ENCODE data around the gene RPS6KA2. TPM values are rescaled to one million over a fixed set of nuclear protein-coding genes. Genes with fewer than 3 reads are reported as not detected.

Gene RPS6KA2
- total and polyA plus RNA-seq, 4 experiments from 2014 or later: 1.1 to 10.6 (median 6.6) TPM

- Mint-ChIP-seq H3K4me1 (peaks cover 45 to 76% (median 60%) of the 10 kb centered on the region in 4 donors), H3K27me3 (no peaks in the 10 kb centered on the region), H3K4me3 (peak overlapping the region; percentile 80 to 93 (median 86)), H3K36me3 (peaks cover 4 to 9% of the 10 kb centered on the region in 2 donors), H3K9me3 (peaks cover 0 to 7% (median under 1%) of the 10 kb centered on the region in 8 donors), H3K27ac (peak overlapping the region; percentile 88 to 96 (median 91))
- POLR2A ChIA-PET (ENCODE audit: partially characterized antibody): interaction anchor here (0.6 to 1.5 kb wide), 9 partner anchors 8 to 216 kb away, joined by 3 to 8 read pairs (median 3); partner anchors contain the start of gene RPS6KA2
- no peaks in the 10 kb centered on the region for H3K9me3 ChIP-seq (ENCODE audit: control insufficient read depth in 1 of 2, low read length in 2 of 2)
- intact Hi-C loops (cut with micrococcal nuclease): loop anchor here (10.0 kb wide), 2 partner anchors 544 to 714 kb away; partner anchors contain the start of genes CCR6 and RNASET2
- no peaks in the 10 kb centered on the region for H3K27me3 ChIP-seq (ENCODE audit: insufficient read depth, low read length)
- no peaks in the 10 kb centered on the region for H3K36me3 ChIP-seq (ENCODE audit: insufficient read depth, low read length)
- H3K4me1 ChIP-seq (ENCODE audit: insufficient read depth, low read length): peaks cover 62% of the 10 kb centered on the region
- DNase-seq: no peak
- H3K4me3 ChIP-seq (ENCODE audit: low read length in 2 of 2): peak overlapping the region in 1 of 2 donors; percentile 19
- H3K27ac ChIP-seq (ENCODE audit: low read depth, low read length): peak overlapping the region; percentile 38
- CTCF ChIA-PET (ENCODE audit: partially characterized antibody): interaction anchor here (0.7 to 5.0 kb wide), 11 partner anchors 8 to 176 kb away, joined by 3 to 50 read pairs (median 4); no protein-coding TSS in a partner anchor
These were observed 215.8 kb downstream of the RPS6KA2 start for GRCh38 chr6:166411271-166411670.

- Histone ChIP-seq H3K27ac (ENCODE audit: low read depth, low read length) (no peak overlapping the region), H3K9me3 (ENCODE audit: control insufficient read depth in 1 of 2, low read length in 2 of 2) (no peaks in the 10 kb centered on the region), H3K27me3 (ENCODE audit: insufficient read depth, low read length) (no peaks in the 10 kb centered on the region), H3K36me3 (ENCODE audit: insufficient read depth, low read length) (no peaks in the 10 kb centered on the region), H3K4me1 (ENCODE audit: insufficient read depth, low read length) (peaks cover 54% of the 10 kb centered on the region), H3K4me3 (ENCODE audit: low read length in 2 of 2) (no peak overlapping the region)
- Mint-ChIP-seq H3K36me3 (peaks cover 4% of the 10 kb centered on the region in 2 donors), H3K27ac (peak overlapping the region; percentile 68 to 90 (median 85)), H3K27me3 (no peaks in the 10 kb centered on the region), H3K4me1 (peaks cover 37 to 68% (median 52%) of the 10 kb centered on the region in 4 donors), H3K9me3 (peaks cover 0 to 4% (median 0%) of the 10 kb centered on the region in 8 donors), H3K4me3 (peak overlapping the region in 6 of 8 donors; percentile 36 to 67 (median 52))
- intact Hi-C loops (cut with micrococcal nuclease): loop anchor here (10.0 kb wide), 2 partner anchors 544 to 714 kb away; partner anchors contain the start of genes CCR6 and RNASET2
- DNase-seq: no peak
- CTCF ChIA-PET (ENCODE audit: partially characterized antibody): interaction anchor here (0.9 to 5.0 kb wide), 9 partner anchors 10 to 134 kb away, joined by 3 to 50 read pairs (median 7); no protein-coding TSS in a partner anchor
- POLR2A ChIA-PET (ENCODE audit: partially characterized antibody): interaction anchor here (0.6 to 1.5 kb wide), 4 partner anchors 9 to 85 kb away, joined by 3 to 4 read pairs (median 4); no protein-coding TSS in a partner anchor
These were observed 216.6 kb downstream of the RPS6KA2 start for GRCh38 chr6:166410426-166410935.

GRCh38 chr6:166408936-166409755 is 217.9 kb downstream of the RPS6KA2 start:
- Mint-ChIP-seq H3K36me3 (no peaks in the 10 kb centered on the region), H3K4me3 (peak overlapping the region in 2 of 8 donors; percentile 1 to 31), H3K9me3 (no peaks in the 10 kb centered on the region), H3K27me3 (no peaks in the 10 kb centered on the region), H3K27ac (no peak overlapping the region), H3K4me1 (peaks cover 29 to 54% (median 41%) of the 10 kb centered on the region in 4 donors)
- no peak overlapping the region for H3K4me3 ChIP-seq (ENCODE audit: low read length in 2 of 2)
- no peaks in the 10 kb centered on the region for H3K9me3 ChIP-seq (ENCODE audit: control insufficient read depth in 1 of 2, low read length in 2 of 2)
- POLR2A ChIA-PET (ENCODE audit: partially characterized antibody): interaction anchor here (1.0 kb wide), 1 partner anchor 28 kb away, joined by 4 read pairs; no protein-coding TSS in a partner anchor
- CTCF ChIA-PET (ENCODE audit: partially characterized antibody): interaction anchor here (1.1 to 5.0 kb wide), 4 partner anchors 9 to 96 kb away, joined by 3 to 50 read pairs (median 5); no protein-coding TSS in a partner anchor
- H3K27me3 ChIP-seq (ENCODE audit: insufficient read depth, low read length): no peaks in the 10 kb centered on the region
- intact Hi-C loops (cut with micrococcal nuclease): no loop called here
- H3K4me1 ChIP-seq (ENCODE audit: insufficient read depth, low read length): peaks cover 41% of the 10 kb centered on the region
- no peak overlapping the region for H3K27ac ChIP-seq (ENCODE audit: low read depth, low read length)
- no peak for DNase-seq
- H3K36me3 ChIP-seq (ENCODE audit: insufficient read depth, low read length): no peaks in the 10 kb centered on the region

GRCh38 chr6:166406197-166406596 is 220.9 kb downstream of the RPS6KA2 start:
- Mint-ChIP-seq H3K4me3 (no peak overlapping the region), H3K36me3 (no peaks in the 10 kb centered on the region), H3K9me3 (no peaks in the 10 kb centered on the region), H3K27ac (no peak overlapping the region), H3K4me1 (peaks cover 12 to 33% (median 20%) of the 10 kb centered on the region in 4 donors), H3K27me3 (no peaks in the 10 kb centered on the region)
- Histone ChIP-seq H3K4me1 (ENCODE audit: insufficient read depth, low read length) (peaks cover 12% of the 10 kb centered on the region), H3K4me3 (ENCODE audit: low read length in 2 of 2) (no peak overlapping the region), H3K27ac (ENCODE audit: low read depth, low read length) (no peak overlapping the region), H3K9me3 (ENCODE audit: control insufficient read depth in 1 of 2, low read length in 2 of 2) (no peaks in the 10 kb centered on the region), H3K36me3 (ENCODE audit: insufficient read depth, low read length) (no peaks in the 10 kb centered on the region), H3K27me3 (ENCODE audit: insufficient read depth, low read length) (no peaks in the 10 kb centered on the region)
- CTCF ChIA-PET (ENCODE audit: partially characterized antibody): interaction anchor here (1.3 kb wide), 1 partner anchor 21 kb away, joined by 3 read pairs; no protein-coding TSS in a partner anchor
- DNase-seq: no peak
- POLR2A ChIA-PET (ENCODE audit: partially characterized antibody): no interaction called here
- intact Hi-C loops (cut with micrococcal nuclease): no loop called here

GRCh38 chr6:166405386-166405785 is 221.7 kb downstream of the RPS6KA2 start:
- CTCF ChIA-PET (ENCODE audit: partially characterized antibody): interaction anchor here (1.4 to 1.8 kb wide), 3 partner anchors 10 to 121 kb away, joined by 5 to 9 read pairs (median 6); no protein-coding TSS in a partner anchor
- POLR2A ChIA-PET (ENCODE audit: partially characterized antibody): no interaction called here
- Histone ChIP-seq H3K4me3 (ENCODE audit: low read length in 2 of 2) (no peak overlapping the region), H3K9me3 (ENCODE audit: control insufficient read depth in 1 of 2, low read length in 2 of 2) (no peaks in the 10 kb centered on the region), H3K4me1 (ENCODE audit: insufficient read depth, low read length) (peaks cover 3% of the 10 kb centered on the region), H3K27ac (ENCODE audit: low read depth, low read length) (no peak overlapping the region), H3K36me3 (ENCODE audit: insufficient read depth, low read length) (no peaks in the 10 kb centered on the region), H3K27me3 (ENCODE audit: insufficient read depth, low read length) (no peaks in the 10 kb centered on the region)
- Mint-ChIP-seq H3K9me3 (no peaks in the 10 kb centered on the region), H3K36me3 (no peaks in the 10 kb centered on the region), H3K4me3 (no peak overlapping the region), H3K27ac (peak overlapping the region in 1 of 7 donors; percentile 78), H3K4me1 (peaks cover 14 to 29% (median 19%) of the 10 kb centered on the region in 4 donors), H3K27me3 (no peaks in the 10 kb centered on the region)
- intact Hi-C loops (cut with micrococcal nuclease): no loop called here
- DNase-seq: no peak

GRCh38 chr6:166402582-166403277 is 224.3 kb downstream of the RPS6KA2 start:
- no peaks in the 10 kb centered on the region for H3K27me3 Mint-ChIP-seq
- intact Hi-C loops (cut with micrococcal nuclease): loop anchor here (5.0 kb wide), 1 partner anchor 60 kb away; the partner anchor contains the start of gene SFT2D1
- ChIA-PET CTCF (ENCODE audit: partially characterized antibody) (interaction anchor here (1.0 to 6.2 kb wide), 3 partner anchors 9 to 147 kb away, joined by 3 to 75 read pairs (median 5); no protein-coding TSS in a partner anchor), POLR2A (ENCODE audit: partially characterized antibody) (no interaction called here)
- H3K4me3 ChIP-seq (ENCODE audit: low read length in 2 of 2): no peak overlapping the region
- no peaks in the 10 kb centered on the region for H3K9me3 Mint-ChIP-seq
- H3K27me3 ChIP-seq (ENCODE audit: insufficient read depth, low read length): no peaks in the 10 kb centered on the region
- H3K27ac ChIP-seq (ENCODE audit: low read depth, low read length): no peak overlapping the region
- no peaks in the 10 kb centered on the region for H3K36me3 Mint-ChIP-seq
- no peaks in the 10 kb centered on the region for H3K4me1 ChIP-seq (ENCODE audit: insufficient read depth, low read length)
- DNase-seq: no peak
- H3K4me1 Mint-ChIP-seq: peaks cover 4 to 9% (median 7%) of the 10 kb centered on the region in 4 donors
- no peaks in the 10 kb centered on the region for H3K36me3 ChIP-seq (ENCODE audit: insufficient read depth, low read length)
- no peaks in the 10 kb centered on the region for H3K9me3 ChIP-seq (ENCODE audit: control insufficient read depth in 1 of 2, low read length in 2 of 2)
- H3K4me3 Mint-ChIP-seq: no peak overlapping the region
- peak overlapping the region in 3 of 7 donors; percentile 43 to 72 (median 67) for H3K27ac Mint-ChIP-seq

Data from CD4-positive, alpha-beta memory T cell (primary cell).